ENCODE data around the gene HBA2.
"Not testable (repeated sequence)": the region's sequence is repeated elsewhere in the genome, so short reads cannot be mapped to it uniquely, and the experiment has no call there.

Gene HBA2

DNA sequence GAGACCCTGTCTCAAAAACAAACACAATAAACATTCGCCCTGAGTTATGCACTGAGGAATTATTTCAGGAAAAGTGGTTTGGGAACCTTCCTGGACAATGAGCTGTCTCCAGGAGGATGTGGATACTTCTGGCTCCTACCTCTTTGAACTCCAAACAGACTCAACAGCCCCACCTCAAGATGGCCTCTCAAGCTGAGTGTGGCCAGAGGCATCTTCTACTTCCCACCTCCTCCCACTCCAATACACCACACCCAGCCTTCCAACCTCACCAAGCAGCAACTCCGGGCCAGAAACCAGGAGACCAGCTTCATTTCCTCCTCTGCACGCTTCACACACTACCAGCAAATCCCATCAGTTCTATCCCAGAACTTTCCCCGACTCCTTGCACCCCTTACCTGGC is 19.2 kb downstream of the HBA2 start:
- TF ChIP-seq, protein P1, sequence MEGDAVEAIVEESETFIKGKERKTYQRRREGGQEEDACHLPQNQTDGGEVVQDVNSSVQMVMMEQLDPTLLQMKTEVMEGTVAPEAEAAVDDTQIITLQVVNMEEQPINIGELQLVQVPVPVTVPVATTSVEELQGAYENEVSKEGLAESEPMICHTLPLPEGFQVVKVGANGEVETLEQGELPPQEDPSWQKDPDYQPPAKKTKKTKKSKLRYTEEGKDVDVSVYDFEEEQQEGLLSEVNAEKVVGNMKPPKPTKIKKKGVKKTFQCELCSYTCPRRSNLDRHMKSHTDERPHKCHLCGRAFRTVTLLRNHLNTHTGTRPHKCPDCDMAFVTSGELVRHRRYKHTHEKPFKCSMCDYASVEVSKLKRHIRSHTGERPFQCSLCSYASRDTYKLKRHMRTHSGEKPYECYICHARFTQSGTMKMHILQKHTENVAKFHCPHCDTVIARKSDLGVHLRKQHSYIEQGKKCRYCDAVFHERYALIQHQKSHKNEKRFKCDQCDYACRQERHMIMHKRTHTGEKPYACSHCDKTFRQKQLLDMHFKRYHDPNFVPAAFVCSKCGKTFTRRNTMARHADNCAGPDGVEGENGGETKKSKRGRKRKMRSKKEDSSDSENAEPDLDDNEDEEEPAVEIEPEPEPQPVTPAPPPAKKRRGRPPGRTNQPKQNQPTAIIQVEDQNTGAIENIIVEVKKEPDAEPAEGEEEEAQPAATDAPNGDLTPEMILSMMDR (IDR thresholded peaks at IDR 0.05; ENCODE audit: borderline replicate concordance, insufficient read depth, low read depth, low read length), result no peak
- no peak overlapping the region for H3K4me3 ChIP-seq (ENCODE audit: low read depth, low read length)

DNA sequence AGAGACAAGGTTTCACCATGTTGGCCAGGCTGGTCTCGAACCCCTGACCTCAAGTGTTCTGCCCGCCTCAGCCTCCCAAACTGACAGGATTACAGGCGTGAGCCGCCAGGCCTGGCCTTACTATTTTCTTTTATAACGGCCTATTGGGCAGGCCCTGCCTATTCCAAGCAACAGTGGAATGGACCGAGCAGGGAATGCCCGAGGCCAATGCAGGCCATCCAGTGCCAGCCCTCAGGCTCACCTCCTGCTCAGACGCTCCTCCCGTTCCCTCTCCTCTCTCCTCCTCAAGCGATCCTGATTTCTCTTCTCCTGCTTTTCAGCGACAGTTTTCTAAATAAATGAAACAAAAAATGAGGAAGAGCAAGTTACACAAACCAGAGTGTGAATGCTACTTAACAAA is 20.0 kb downstream of the HBA2 start:
- H3K4me3 ChIP-seq (ENCODE audit: low read depth, low read length), result no peak overlapping the region
- TF ChIP-seq, protein P1 (IDR thresholded peaks at IDR 0.05; ENCODE audit: borderline replicate concordance, insufficient read depth, low read depth, low read length), result no peak

DNA sequence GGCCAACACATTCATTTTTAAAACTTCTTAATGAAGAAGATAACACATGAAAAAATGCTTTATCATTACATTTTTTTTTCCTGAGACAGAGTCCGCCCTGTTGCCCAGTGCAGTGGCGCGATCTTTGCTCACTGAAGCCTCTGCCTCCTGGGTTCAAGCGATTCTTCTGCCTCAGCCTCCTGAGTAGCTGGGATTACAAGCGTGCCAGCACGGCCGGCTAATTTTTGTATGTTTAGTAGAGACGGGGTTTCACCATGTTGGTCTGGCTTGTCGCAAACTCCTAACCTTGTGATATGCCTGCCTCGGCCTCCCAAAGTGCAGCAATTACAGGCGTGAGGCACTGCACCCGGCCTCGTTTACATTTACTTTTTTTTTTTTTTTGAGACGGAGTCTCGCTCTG is 20.8 kb downstream of the HBA2 start:
- no peak overlapping the region for H3K4me3 ChIP-seq (ENCODE audit: low read depth, low read length)
- TF ChIP-seq, protein P1 (IDR thresholded peaks at IDR 0.05; ENCODE audit: borderline replicate concordance, insufficient read depth, low read depth, low read length), result no peak

DNA sequence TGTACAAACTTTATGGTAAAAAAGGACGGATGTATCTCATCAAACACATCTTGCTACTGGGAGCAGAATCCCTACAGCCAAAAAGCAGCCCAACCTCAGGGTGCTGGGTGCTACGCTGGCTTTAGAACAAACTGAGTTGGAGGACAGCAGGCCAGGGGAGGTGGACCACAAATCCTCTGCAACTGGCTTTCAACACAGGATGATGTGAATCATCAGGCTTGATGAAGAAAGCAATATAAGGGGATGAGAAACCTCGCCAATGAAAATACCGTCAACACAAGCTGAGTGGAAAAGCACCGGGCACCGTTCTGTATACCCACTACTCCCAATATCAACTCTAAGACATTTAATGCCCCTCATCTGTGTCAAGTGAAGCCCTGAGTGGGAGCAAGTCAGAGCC is 21.8 kb downstream of the HBA2 start:
- no peak overlapping the region for H3K4me3 ChIP-seq (ENCODE audit: low read depth, low read length)
- TF ChIP-seq, protein P1 (IDR thresholded peaks at IDR 0.05; ENCODE audit: borderline replicate concordance, insufficient read depth, low read depth, low read length), result no peak

DNA sequence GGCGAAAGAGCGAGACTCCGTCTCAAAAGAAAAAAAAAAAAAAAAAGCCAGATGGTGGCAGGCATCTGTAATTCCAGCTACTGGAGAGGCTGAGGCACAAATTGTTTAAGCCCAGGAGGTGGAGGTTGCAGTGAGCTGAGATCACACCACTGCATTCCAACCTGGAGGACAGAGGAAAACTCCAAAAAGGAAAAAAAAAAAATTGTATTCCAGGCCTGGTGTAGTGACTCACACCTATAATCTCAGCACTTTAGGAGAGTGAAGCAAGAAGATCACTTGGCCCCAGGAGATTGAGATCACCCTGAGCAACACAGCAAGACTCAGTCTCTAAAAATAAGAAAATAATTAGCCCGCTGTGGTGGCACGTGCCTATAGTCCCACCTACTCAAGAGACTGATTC is 27.7 kb downstream of the HBA2 start:
- TF ChIP-seq, protein P1 (IDR thresholded peaks at IDR 0.05; ENCODE audit: borderline replicate concordance, insufficient read depth, low read depth, low read length), result no peak
- no peak overlapping the region for H3K4me3 ChIP-seq (ENCODE audit: low read depth, low read length)

DNA sequence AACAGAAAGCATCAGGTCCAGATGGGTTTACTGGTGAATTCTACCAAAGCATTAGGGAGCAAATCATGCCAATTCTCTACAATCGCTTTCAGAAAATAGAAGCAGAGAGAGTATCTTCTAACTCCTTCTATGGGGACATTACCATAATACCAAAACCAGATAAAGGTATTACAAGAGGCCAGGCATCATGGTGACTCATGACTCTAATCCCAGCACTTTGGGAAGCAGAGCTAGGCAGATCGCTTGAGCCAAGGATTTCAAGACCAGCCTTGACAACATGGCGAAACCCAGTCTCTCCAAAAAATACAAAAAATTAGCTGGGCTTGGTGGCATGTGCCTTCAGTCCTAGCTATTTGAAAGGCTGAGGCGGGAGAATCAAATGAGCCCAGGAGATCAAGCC is 30.6 kb downstream of the HBA2 start:
- no peak overlapping the region for H3K4me3 ChIP-seq (ENCODE audit: low read depth, low read length)
- TF ChIP-seq, protein P1 (IDR thresholded peaks at IDR 0.05; ENCODE audit: borderline replicate concordance, insufficient read depth, low read depth, low read length), result no peak

DNA sequence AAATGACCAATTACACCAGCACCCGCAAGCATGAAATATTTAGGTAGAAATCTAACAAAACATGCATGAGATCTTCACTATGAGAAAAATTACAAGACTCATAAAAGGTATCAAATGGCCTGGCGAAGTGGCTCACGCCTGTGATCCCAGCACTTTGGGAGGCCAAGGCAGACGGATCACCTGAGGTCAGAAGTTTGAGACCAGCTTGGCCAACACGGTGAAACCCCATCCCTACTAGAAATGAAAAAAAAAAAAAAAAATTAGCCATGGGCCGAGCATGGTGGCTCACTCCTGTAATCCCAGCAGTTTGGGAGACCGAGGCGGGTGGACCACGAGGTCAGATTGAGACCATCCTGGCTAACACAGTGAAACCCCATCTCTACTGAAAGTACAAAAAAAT is 31.4 kb downstream of the HBA2 start:
- not testable (repeated sequence) for H3K4me3 ChIP-seq (ENCODE audit: low read depth, low read length)

DNA sequence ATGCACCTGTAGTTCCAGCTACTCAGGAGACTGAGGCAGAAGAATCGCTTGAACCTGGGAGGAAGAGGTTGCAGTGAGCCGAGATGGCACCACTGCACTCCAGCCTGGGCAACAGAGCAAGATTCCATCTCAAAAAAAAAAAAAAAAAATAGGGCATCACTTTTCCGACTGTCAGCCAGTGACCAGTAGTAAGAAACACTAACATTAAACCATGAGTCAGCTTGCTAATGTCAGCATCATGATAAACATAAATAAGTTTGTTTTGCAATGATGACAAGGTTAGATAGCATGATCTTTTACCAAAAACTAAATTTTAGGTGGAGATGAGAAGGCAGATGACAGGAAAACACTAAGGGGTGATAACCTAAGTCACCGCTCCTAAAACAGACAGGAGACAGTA is 36.7 kb downstream of the HBA2 start:
- H3K4me3 ChIP-seq (ENCODE audit: low read depth, low read length), result not testable (repeated sequence)

DNA sequence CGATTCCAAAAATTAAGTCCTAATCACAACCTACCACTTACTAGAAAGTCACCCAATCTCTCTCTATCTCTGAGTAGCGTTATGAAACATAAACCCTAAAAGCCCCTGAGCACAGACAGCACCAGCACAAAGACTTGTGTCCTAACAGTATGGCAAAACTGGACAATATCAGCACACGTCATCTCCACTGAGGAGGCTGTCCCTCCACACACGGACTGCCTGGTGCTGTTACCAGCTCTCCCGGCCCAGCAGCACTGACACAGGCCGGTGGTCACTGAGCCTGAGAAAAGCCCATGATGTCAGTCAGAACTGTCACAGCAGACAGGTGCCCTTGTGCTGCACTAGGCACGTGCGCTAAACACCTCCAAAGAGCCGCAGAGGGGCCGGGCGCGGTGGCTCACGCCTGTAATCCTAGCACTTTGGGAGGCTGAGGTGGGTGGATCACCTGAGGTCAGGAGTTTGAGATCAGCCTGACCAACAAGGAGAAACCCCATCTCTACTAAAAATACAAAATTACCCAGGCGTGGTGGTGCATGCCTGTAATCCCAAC is 39.0 kb downstream of the HBA2 start:
- not testable (repeated sequence) for H3K4me3 ChIP-seq (ENCODE audit: low read depth, low read length)
